Activated naive CD4-positive, alpha-beta T cell treated with anti-CD3 and anti-CD28 coated beads for 36 hours (primary cell): ENCODE data around the gene ADAMTS4. TPM values are rescaled to one million over a fixed set of nuclear protein-coding genes. Genes with fewer than 3 reads are reported as not detected.

ENCODE experiments used
- CTCF ChIA-PET: fragments of 350-600 bp; sonication (Branson Sonifier 250); formaldehyde crosslinking; loops from one replicate; lab custom pipeline; 2021; ENCODE audit warnings: antibody characterized with exemption; lab: Charles Lee
- DNase-seq: peaks from one replicate; pipeline ENCODE4 v3.0.0-alpha.2; 2020
- H3K27ac Mint-ChIP-seq: one replicate; pipeline ENCODE4 v1.8.0; 2021; ENCODE audit warnings: mild to moderate bottlenecking, mixed read lengths
- H3K27me3 Mint-ChIP-seq: one replicate; pipeline ENCODE4 v1.8.0; 2021; ENCODE audit warnings: low read depth, mixed read lengths
- H3K36me3 Mint-ChIP-seq: one replicate; pipeline ENCODE4 v1.8.0; 2021; ENCODE audit warnings: low read depth, mixed read lengths
- H3K4me1 Mint-ChIP-seq: one replicate; pipeline ENCODE4 v1.8.0; 2021; ENCODE audit warnings: low read depth, mixed read lengths
- H3K4me3 Mint-ChIP-seq: one replicate; pipeline ENCODE4 v1.8.0; 2021; ENCODE audit warnings: mild to moderate bottlenecking, moderate library complexity, mixed read lengths
- H3K9me3 Mint-ChIP-seq: one replicate; pipeline ENCODE4 v1.8.0; 2021; ENCODE audit warnings: mixed read lengths
- intact Hi-C: fragments of 100-400 bp; cut with micrococcal nuclease; formaldehyde crosslinking; loops from one replicate; pipeline ENCODE4 v1.15.1; 2023
- total RNA-seq, 2 experiments: library from RNA; stranded (reverse); gene quantifications; one replicate each; pipeline ENCODE4 v1.2.3, GENCODE V29; 2021

ADAMTS4 gene
- total RNA-seq, 2 experiments from 2014 or later, result 6.5 to 10.6 TPM

DNA sequence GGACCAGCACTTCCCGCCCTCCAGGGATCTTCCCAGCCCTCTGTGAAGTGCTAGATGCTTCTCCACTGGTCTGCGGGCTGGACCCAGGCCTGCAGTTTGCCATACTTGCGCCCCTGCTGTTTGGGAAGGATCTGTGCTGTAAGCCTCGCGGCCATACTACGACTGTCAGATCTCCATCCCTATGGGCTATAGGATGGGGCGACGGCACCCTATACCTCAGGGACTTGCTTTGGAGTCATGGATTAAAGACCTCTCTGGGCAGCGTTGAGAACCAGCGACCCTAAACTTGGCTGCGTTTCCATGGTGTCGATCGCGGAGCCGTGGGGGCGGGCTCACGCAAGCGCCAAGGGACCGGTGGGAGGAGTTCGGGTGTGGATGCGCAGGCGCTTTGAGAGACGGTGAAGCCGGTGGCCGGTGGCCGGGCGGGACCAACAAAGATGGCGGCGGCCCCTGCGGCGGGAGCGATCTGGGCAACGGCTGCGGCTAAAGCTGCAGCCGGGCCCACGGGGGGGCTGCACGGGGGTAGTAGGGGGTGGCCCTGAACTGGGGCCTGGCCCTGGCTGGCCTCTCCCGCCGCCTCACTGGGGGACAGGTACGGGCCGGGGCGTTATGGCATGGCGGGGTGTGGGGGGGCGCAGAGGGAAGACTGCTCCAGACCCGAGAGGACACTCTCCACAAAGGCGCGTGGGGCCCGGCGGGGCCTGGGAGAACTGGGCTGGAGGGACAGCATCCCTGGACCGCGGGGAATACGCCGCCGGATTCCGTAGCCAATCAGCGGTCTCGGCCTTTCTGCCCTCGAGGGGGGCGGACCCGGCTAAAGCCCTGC, 39.6 kb downstream of the ADAMTS4 start, which contains the start of gene USP21:
TSS of gene USP21 (plus strand) at position 414 of the 826 bp plus-strand sequence. CDS start 1,141 bp downstream, outside the sequence.
- CTCF ChIA-PET, result interaction anchor here (1.1 to 2.5 kb wide), 2 partner anchors 7 to 22 kb away, joined by 3 to 19 read pairs; partner anchors contain the start of gene PPOX
- no peaks in the 10 kb centered on the region for H3K27me3 Mint-ChIP-seq
- intact Hi-C loops, result loop anchor here (2.0 kb wide), 3 partner anchors 18 to 90 kb away; partner anchors contain the start of genes ARHGAP30, B4GALT3 and NDUFS2
- H3K4me1 Mint-ChIP-seq, result peaks cover 58% of the 10 kb centered on the region
- DNase-seq, result peak; percentile 94
- peak within 1 kb of the TSS; percentile 86 for H3K27ac Mint-ChIP-seq
- no peaks in the 10 kb centered on the region for H3K9me3 Mint-ChIP-seq
- H3K36me3 Mint-ChIP-seq, result peaks cover 20% of the 10 kb centered on the region
- peak within 1 kb of the TSS; percentile 82 for H3K4me3 Mint-ChIP-seq

DNA sequence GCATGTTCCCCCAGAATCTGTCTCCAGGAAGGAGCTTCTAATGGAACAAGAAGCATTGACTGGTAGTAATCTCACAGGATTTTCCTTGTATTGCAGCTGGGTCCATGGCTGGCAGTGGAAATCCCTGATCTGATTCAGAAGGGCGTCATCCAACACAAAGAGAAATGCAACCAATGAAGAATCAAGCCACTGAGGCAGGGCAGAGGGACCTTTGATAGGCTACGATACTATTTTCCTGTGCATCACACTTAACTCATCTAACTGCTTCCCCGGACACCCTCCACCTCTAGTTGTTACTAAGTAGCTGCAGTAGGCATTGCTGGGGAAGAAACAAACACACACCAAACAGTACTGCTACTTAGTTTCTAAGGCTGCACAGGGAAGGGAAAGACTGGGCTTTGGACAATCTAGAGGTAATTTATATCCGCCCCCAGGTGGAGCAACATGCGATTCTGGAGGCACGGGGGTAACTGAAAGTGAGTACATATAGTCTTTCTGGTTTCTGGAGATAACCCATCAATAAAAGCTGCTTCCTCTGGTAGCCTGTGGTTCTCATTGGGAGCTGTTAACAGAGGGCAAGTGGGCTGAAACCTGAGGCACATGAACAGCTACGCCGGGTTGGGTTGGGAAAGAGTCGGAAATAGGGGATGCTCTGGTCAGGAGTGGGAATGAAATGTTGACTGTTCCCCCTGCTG, 40.4 kb downstream of the ADAMTS4 start:
- CTCF ChIA-PET, result interaction anchor here (0.7 to 2.5 kb wide), 5 partner anchors 8 to 63 kb away, joined by 3 to 19 read pairs (median 3); partner anchors contain the start of gene PPOX
- Mint-ChIP-seq H3K9me3 (no peaks in the 10 kb centered on the region), H3K4me3 (peak overlapping the region; percentile 82), H3K36me3 (peaks cover 18% of the 10 kb centered on the region), H3K4me1 (peaks cover 57% of the 10 kb centered on the region), H3K27ac (no peak overlapping the region), H3K27me3 (no peaks in the 10 kb centered on the region)
- intact Hi-C loops, result loop anchor here (2.0 kb wide), 3 partner anchors 18 to 90 kb away; partner anchors contain the start of genes ARHGAP30, B4GALT3 and NDUFS2
- DNase-seq, result no peak

GRCh38 chr1:161157867-161158266, 41.0 kb downstream of the ADAMTS4 start:
- CTCF ChIA-PET, result interaction anchor here (0.7 to 2.5 kb wide), 4 partner anchors 9 to 25 kb away, joined by 3 to 19 read pairs (median 4); partner anchors contain the start of gene PPOX
- Mint-ChIP-seq H3K27ac (peak overlapping the region; percentile 2), H3K4me3 (peak overlapping the region; percentile 5)

DNA sequence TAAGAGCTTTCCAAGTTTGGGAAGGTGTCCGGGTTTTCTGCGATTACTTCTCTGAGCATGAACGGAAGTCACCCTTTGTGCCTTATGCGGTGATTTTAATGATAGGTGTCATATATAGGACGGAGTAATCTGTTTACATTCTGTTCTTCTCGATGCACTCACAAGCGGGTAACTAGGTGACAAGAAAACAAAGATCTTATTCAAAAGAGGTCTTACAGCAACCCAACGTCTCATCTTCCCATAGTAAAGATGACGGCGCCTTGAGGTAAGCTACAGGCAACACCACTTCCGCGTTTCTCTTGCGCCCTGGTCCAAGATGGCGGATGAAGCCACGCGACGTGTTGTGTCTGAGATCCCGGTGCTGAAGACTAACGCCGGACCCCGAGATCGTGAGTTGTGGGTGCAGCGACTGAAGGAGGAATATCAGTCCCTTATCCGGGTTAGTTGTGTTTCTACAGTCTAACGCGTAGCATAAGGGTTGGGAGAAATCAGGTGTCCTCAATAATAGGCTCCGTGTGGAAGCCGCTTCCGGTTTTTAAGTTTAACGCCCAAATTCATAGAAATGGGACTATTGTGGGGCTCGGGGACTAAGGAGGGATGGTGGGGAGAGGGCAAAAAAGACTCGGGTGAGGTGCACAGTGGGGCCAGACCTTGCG, 45.0 kb downstream of the ADAMTS4 start, which contains the start of gene UFC1:
TSS of gene UFC1 (plus strand) at position 297 of the 656 bp plus-strand sequence. CDS start at position 317, 20 bp downstream.
- peak within 1 kb of the TSS; percentile 99 for H3K27ac Mint-ChIP-seq
- DNase-seq, result peak; percentile 88
- H3K4me3 Mint-ChIP-seq, result peak within 1 kb of the TSS; percentile 95
- H3K4me1 Mint-ChIP-seq, result peaks cover 22% of the 10 kb centered on the region
- no peaks in the 10 kb centered on the region for H3K27me3 Mint-ChIP-seq
- H3K9me3 Mint-ChIP-seq, result no peaks in the 10 kb centered on the region
- intact Hi-C loops, result loop anchor here (1.0 kb wide), 5 partner anchors 22 to 108 kb away; partner anchors contain the start of gene DEDD
- peaks cover 3% of the 10 kb centered on the region for H3K36me3 Mint-ChIP-seq
- CTCF ChIA-PET, result interaction anchor here (1.3 to 2.5 kb wide), 2 partner anchors 12 to 49 kb away, joined by 3 to 22 read pairs; partner anchors contain the start of genes NDUFS2 and PPOX

More at GRCh38 chr1:161157867-161158266, 41.0 kb downstream of the ADAMTS4 start:
- intact Hi-C loops, result loop anchor here (2.0 kb wide), 3 partner anchors 19 to 89 kb away; partner anchors contain the start of genes ARHGAP30, B4GALT3 and NDUFS2
- DNase-seq, result no peak
- Mint-ChIP-seq H3K36me3 (peaks cover 14% of the 10 kb centered on the region), H3K9me3 (no peaks in the 10 kb centered on the region), H3K27me3 (no peaks in the 10 kb centered on the region), H3K4me1 (peaks cover 54% of the 10 kb centered on the region)

DNA sequence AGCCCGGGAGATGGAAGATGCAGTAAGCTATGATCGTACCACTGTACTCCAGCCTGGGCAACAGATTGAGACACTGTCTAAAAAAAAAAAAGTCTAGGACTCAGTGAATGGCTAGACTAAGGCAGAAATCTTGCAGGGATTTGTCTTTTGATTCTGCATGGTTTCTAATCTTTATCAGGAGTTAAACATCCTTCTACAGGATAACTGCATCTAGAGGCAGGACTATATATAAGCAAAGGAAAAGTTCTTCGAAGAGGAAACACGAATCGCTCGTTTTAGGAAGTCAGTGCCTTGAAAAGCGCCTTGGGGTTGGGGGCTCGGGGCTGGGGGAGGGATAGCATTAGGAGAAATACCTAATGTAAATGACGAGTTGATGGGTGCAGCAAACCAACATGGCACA, 45.7 kb downstream of the ADAMTS4 start:
- H3K27me3 Mint-ChIP-seq, result no peaks in the 10 kb centered on the region
- no peak for DNase-seq
- peaks cover 3% of the 10 kb centered on the region for H3K36me3 Mint-ChIP-seq
- H3K9me3 Mint-ChIP-seq, result no peaks in the 10 kb centered on the region
- H3K4me1 Mint-ChIP-seq, result peaks cover 16% of the 10 kb centered on the region
- peak overlapping the region; percentile 95 for H3K4me3 Mint-ChIP-seq
- CTCF ChIA-PET, result interaction anchor here (1.3 to 2.5 kb wide), 3 partner anchors 12 to 49 kb away, joined by 3 to 22 read pairs (median 3); partner anchors contain the start of genes NDUFS2 and PPOX
- intact Hi-C loops, result loop anchor here (1.0 kb wide), 5 partner anchors 21 to 107 kb away; partner anchors contain the start of gene DEDD
- peak overlapping the region; percentile 81 for H3K27ac Mint-ChIP-seq

DNA sequence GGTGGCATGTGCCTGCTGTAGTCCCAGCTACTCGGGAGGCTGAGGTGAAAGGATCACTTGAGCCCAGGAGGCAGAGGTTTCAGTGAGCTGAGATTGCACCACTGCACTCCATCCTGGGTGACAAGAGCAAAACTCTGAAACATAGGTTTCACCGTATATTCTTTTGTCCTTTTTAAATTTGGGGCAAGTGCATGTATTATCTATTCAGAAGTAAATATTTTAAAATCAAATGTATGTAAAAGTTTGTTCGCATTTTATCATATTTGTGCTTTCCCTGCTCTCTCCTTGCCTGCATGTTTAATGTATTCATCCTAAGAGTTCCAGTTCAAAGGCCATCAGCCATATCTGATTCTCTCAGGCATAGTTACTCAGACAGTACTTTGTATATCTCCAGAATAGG, 53.0 kb downstream of the ADAMTS4 start:
- intact Hi-C loops, result no loop called here
- no peaks in the 10 kb centered on the region for H3K27me3 Mint-ChIP-seq
- CTCF ChIA-PET, result interaction anchor here (0.9 kb wide), 1 partner anchor 10 kb away, joined by 3 read pairs; no protein-coding TSS in a partner anchor
- H3K9me3 Mint-ChIP-seq, result no peaks in the 10 kb centered on the region
- no peak overlapping the region for H3K27ac Mint-ChIP-seq
- H3K36me3 Mint-ChIP-seq, result no peaks in the 10 kb centered on the region
- no peak for DNase-seq
- H3K4me1 Mint-ChIP-seq, result no peaks in the 10 kb centered on the region
- no peak overlapping the region for H3K4me3 Mint-ChIP-seq

DNA sequence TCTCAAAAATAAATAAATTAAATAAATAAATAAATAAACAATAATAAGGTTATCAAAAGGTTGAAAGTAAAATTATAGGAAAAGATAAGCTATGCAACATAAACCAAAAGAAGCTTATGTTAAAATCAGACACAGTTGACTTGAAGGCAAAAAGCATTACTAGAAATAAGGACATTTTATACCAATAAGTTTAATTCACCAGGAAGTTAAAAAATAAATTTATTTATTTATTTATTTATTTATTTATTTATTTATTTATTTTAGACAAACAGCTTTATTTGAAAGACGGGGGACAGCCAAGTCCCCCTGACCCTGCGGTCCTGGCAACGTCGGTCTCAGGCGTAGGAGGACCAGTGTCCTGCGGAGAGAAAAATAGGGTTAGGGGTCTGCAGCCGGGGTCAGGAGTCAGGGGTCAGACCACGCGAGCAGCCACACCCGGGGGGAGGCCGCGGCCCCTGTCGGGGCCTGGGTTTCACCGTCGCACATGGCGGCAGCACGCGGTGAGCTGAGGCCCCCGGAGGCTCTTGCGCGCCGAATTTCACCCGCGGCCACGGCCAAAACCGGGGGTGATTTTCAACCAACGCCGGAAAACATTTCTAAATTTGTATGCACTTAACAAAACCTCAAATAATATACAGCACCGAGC, 58.0 kb downstream of the ADAMTS4 start:
- Mint-ChIP-seq H3K36me3 (no peaks in the 10 kb centered on the region), H3K27me3 (no peaks in the 10 kb centered on the region), H3K9me3 (no peaks in the 10 kb centered on the region), H3K4me3 (no peak overlapping the region), H3K27ac (no peak overlapping the region), H3K4me1 (peaks cover 4% of the 10 kb centered on the region)
- CTCF ChIA-PET, result interaction anchor here (0.7 to 7.8 kb wide), 11 partner anchors 8 to 187 kb away, joined by 3 to 45 read pairs (median 4); partner anchors contain the start of genes DEDD and PPOX
- DNase-seq, result no peak
- intact Hi-C loops, result no loop called here

GRCh38 chr1:161139766-161140165, 59.1 kb downstream of the ADAMTS4 start:
- CTCF ChIA-PET, result interaction anchor here (0.5 to 7.8 kb wide), 8 partner anchors 8 to 143 kb away, joined by 3 to 45 read pairs (median 6); partner anchors contain the start of gene ARHGAP30

DNA sequence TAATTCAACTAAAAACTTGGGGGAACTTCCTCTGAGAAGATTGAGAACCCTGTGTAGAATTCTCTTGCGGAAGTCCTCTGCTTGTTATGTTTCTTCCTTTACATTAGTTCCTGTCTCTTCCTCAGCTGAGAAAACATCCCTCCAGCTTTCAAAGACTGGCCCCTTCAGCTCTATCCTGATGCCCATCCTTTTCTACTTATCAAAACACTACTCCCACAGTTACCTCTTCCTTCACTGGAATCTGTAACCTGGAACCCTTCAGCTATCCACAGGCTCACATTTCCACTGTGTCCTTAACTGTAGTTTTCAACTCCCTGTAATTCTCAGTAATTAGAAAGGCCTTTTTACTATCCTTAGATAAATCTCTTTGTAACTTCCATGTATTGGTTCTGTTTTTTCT, 60.4 kb downstream of the ADAMTS4 start:
- DNase-seq, result no peak
- intact Hi-C loops, result loop anchor here (2.0 to 10.0 kb wide), 2 partner anchors 40 to 304 kb away; partner anchors contain the start of gene KLHDC9
- Mint-ChIP-seq H3K9me3 (no peaks in the 10 kb centered on the region), H3K4me1 (peaks cover 4% of the 10 kb centered on the region), H3K27me3 (no peaks in the 10 kb centered on the region), H3K27ac (no peak overlapping the region), H3K4me3 (no peak overlapping the region), H3K36me3 (peaks cover 2% of the 10 kb centered on the region)
- CTCF ChIA-PET, result interaction anchor here (0.6 to 7.8 kb wide), 16 partner anchors 9 to 304 kb away, joined by 3 to 45 read pairs (median 4); partner anchors contain the start of genes ARHGAP30 and KLHDC9

More at GRCh38 chr1:161139766-161140165, 59.1 kb downstream of the ADAMTS4 start:
- Mint-ChIP-seq H3K27ac (no peak overlapping the region), H3K4me1 (peaks cover 4% of the 10 kb centered on the region), H3K4me3 (no peak overlapping the region), H3K27me3 (no peaks in the 10 kb centered on the region), H3K36me3 (peaks cover 2% of the 10 kb centered on the region), H3K9me3 (no peaks in the 10 kb centered on the region)
- DNase-seq, result peak; percentile 71
- intact Hi-C loops, result loop anchor here (1.0 to 10.0 kb wide), 4 partner anchors 41 to 305 kb away; partner anchors contain the start of gene KLHDC9

DNA sequence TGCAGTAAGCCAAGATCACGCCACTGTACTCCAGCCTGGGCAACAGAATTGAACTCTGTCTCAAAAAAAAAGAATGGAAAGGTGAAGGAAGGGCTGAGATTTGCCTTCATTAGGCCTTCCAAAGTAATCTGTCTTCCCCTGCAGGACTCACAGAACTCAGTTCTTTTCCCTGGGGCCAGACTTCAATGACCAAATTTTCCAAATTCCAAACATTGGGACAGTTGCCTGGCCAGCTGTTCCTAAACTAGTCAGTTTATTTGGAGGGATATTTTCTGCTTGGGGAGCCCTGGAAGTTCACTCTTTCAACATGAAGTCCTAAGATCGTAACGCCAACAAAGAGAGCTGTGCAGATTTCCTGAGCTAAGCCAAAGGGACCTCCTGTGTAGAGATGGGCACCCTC, 61.0 kb downstream of the ADAMTS4 start:
- no peak for DNase-seq
- CTCF ChIA-PET, result interaction anchor here (0.7 to 7.8 kb wide), 14 partner anchors 10 to 303 kb away, joined by 3 to 45 read pairs (median 6); partner anchors contain the start of genes ARHGAP30 and KLHDC9
- intact Hi-C loops, result loop anchor here (2.0 to 10.0 kb wide), 2 partner anchors 39 to 303 kb away; partner anchors contain the start of gene KLHDC9
- Mint-ChIP-seq H3K27ac (no peak overlapping the region), H3K9me3 (no peaks in the 10 kb centered on the region), H3K27me3 (no peaks in the 10 kb centered on the region), H3K36me3 (peaks cover 2% of the 10 kb centered on the region), H3K4me3 (no peak overlapping the region), H3K4me1 (peaks cover 4% of the 10 kb centered on the region)
